DMS79 treated with DMSO at 0.1 percent for 48 hours (cell line): Measurements from ENCODE around the gene ZNF19.

Source experiments
- DNase-seq: peaks from one replicate; lab custom pipeline; 2025; lab: John Stamatoyannopoulos, UW

ZNF19 gene

GRCh38 chr16:71441348-71442050 is 47.6 kb downstream of the ZNF19 start:
- DNase-seq = no peak

- DNase-seq = no peak
Observed at GRCh38 chr16:71440669-71441347, 48.3 kb downstream of the ZNF19 start.

- DNase-seq = no peak
Observed at GRCh38 chr16:71439523-71439922, 49.6 kb downstream of the ZNF19 start.

DNA sequence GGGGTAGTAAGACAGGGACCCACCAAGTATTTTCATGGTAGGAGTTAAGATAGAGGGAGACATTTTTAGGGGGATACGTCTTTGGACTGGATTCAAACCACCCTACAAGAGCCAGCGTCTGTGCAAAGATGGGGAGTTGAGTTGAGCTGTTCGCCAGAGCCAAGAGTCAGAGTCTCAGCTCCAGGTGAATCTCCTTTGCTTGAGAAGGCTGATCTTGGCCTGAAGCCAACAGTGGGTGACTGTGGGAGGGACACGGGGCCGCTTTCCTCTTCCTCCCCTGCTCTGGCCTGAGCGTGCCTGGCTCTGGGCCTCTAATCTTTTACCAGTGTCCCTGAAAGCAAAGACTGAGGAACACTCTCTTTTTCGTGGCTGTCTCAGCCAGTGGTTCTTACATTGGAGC is 52.7 kb downstream of the ZNF19 start:
- no peak for DNase-seq

- no peak for DNase-seq
Observed at GRCh38 chr16:71432906-71433305, 56.2 kb downstream of the ZNF19 start.

- no peak for DNase-seq
Observed at GRCh38 chr16:71431991-71432390, 57.1 kb downstream of the ZNF19 start.

- DNase-seq = no peak
Observed at GRCh38 chr16:71431176-71431575, 57.9 kb downstream of the ZNF19 start.

- no peak for DNase-seq
Observed at GRCh38 chr16:71430744-71431143, 58.4 kb downstream of the ZNF19 start.

DNA sequence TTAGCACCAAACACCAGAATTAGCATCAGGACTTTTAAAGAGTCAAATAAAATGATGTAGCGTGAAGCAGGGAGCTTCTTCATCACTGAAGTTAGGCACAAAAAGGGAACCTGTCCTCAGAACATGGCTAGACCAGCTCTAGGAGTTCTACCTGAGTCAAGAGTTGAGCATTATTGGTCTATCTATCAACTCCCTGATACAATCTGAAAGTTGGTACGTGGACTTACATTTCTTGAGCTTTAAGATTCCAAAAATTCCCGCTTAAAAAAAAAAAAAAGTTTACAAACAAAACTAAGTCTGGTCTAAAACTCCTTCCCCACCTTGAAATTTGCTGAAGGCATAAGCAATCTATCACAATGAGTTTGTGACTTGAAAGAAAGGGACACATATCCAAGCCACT is 59.5 kb downstream of the ZNF19 start:
- no peak for DNase-seq

DNA sequence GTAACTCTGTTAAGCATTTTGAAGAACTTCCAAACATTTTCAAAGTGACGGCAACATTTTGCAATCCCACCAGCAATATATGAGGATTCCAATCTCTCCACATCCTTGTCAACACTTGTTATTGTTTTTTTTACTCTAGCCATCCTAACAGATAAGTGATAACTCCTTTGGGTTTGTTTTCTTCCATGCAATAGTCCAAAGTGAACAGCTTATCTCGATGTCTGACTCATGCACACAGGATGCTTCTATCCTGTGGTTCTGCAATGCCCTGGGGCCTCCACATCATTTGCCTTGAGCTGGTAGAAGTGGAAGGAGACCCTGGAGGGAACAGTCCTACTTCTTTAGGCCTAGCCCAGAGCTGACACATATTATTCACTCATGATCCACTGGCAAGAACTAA is 60.2 kb downstream of the ZNF19 start:
- DNase-seq = no peak

- DNase-seq = no peak
Observed at GRCh38 chr16:71428385-71428784, 60.7 kb downstream of the ZNF19 start.

- DNase-seq = no peak
Observed at GRCh38 chr16:71426880-71427615, 62.1 kb downstream of the ZNF19 start.

- peak; percentile 48 for DNase-seq
Observed at GRCh38 chr16:71426069-71426879, 62.9 kb downstream of the ZNF19 start.

DNA sequence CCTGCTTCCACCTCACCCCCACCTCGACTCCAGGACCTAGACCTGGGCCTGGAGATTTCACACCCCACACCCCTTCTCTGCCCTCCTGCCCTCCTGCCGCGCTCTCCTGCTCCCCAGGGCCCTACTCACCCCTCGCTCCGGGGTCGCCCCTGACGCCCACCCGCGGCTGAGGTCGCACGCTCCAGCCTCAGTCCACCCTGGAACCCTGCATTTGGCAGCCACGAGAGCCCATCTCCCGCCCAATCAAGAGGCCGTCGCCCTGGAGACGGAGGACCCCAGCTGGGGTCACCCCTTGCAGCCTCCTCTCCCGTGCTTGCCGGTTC is 63.4 kb downstream of the ZNF19 start:
- DNase-seq = no peak

- no peak for DNase-seq
Observed at GRCh38 chr16:71424626-71425025, 64.5 kb downstream of the ZNF19 start.

DNA sequence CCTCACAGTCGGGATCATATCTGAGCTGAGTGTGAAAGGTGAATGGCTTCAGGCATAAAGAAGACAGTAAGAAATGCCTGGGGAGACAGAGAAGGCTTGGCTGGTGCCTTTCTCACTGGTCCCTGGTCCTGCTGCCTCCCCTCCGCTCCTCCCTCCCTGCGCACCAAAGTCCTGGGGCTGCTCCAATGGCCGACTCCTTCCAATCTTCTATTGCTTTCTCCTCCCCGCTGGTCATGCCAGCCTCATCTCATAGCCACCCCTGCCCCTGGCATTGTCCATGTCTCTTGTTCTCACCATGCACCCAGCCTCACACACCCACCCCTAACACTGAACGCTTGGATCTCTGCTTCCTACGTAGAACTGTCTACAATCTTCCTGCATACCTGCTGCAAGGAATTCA is 65.3 kb downstream of the ZNF19 start:
- DNase-seq = no peak
